H1 (cell line): ENCODE data around the gene MYH7. TPM values are rescaled to one million over a fixed set of nuclear protein-coding genes. Genes with fewer than 3 reads are reported as not detected.

Experiments
- CTCF ChIA-PET: fragments of 300-600 bp; sonication (Branson Sonifier 250); formaldehyde crosslinking; loops from one replicate; lab custom pipeline; 2021; ENCODE audit not compliant: partially characterized antibody; lab: Charles Lee
- POLR2A ChIA-PET: fragments of 300-600 bp; sonication (Branson Sonifier 250); formaldehyde crosslinking; loops from one replicate; lab custom pipeline; 2021; ENCODE audit warnings: inconsistent platforms; ENCODE audit not compliant: partially characterized antibody; lab: Charles Lee
- DNase-seq, 2 experiments: peaks; one replicate each; pipeline versions ENCODE4 v3.0.0 to v3.0.0-alpha.2; 2010 to 2022; ENCODE audit warnings: low spot score in 2 of 2, low read depth in 1 of 2, mixed read lengths in 1 of 2
- FAIRE-seq: peaks from 2 replicates; lab custom pipeline; 2011; peaks lifted over from hg19 to GRCh38; lab: Jason Lieb, UNC
- H2AFZ ChIP-seq: 2 replicates; pipeline ENCODE4 v1.8.1; 2012; ENCODE audit warnings: low read length, inconsistent platforms
- H2AK5ac ChIP-seq: 2 replicates; pipeline ENCODE4 v1.6.1; 2013; ENCODE audit warnings: low read depth, low read length
- H2BK120ac ChIP-seq: replicated peaks from 2 replicates; pipeline ENCODE3; 2013; ENCODE audit warnings: low read depth, low read length, inconsistent platforms
- H2BK12ac ChIP-seq: 2 replicates; pipeline ENCODE4 v1.6.1; 2013; ENCODE audit warnings: low read depth, low read length
- H2BK15ac ChIP-seq: 2 replicates; pipeline ENCODE4 v1.6.1; 2013; ENCODE audit warnings: low read length
- H2BK20ac ChIP-seq: 2 replicates; pipeline ENCODE4 v1.6.1; 2013; ENCODE audit warnings: low read length
- H2BK5ac ChIP-seq: 2 replicates; pipeline ENCODE4 v1.6.1; 2013; ENCODE audit warnings: low read depth, low read length
- H3K14ac ChIP-seq: 2 replicates; pipeline ENCODE4 v1.6.1; 2013; ENCODE audit warnings: inconsistent platforms; ENCODE audit not compliant: insufficient read length
- H3K18ac ChIP-seq: 2 replicates; pipeline ENCODE4 v1.6.1; 2013; ENCODE audit warnings: low read length; ENCODE audit errors: extremely low read depth
- H3K23ac ChIP-seq: 2 replicates; pipeline ENCODE4 v1.6.1; 2013; ENCODE audit warnings: inconsistent platforms; ENCODE audit not compliant: insufficient read length
- H3K23me2 ChIP-seq: 2 replicates; pipeline ENCODE4 v1.6.1; 2013; ENCODE audit warnings: low read depth, low read length
- H3K27ac ChIP-seq: 2 replicates; pipeline ENCODE4 v1.6.1; 2011; ENCODE audit warnings: low read depth, low read length, inconsistent platforms
- H3K27me3 ChIP-seq, 4 experiments: replicated peaks in 1 of 4; 1 replicate in 1 of 4; 2 replicates in 3 of 4; pipeline versions ENCODE4 v1.6.1 to v1.8.1; 2011 to 2013; ENCODE audit warnings: low read length in 3 of 4, mild to moderate bottlenecking in 3 of 4, inconsistent platforms in 2 of 4, mixed read lengths in 2 of 4, moderate library complexity in 1 of 4; ENCODE audit not compliant: control insufficient read depth in 3 of 4, insufficient read depth in 3 of 4; ENCODE audit errors: extremely low read depth in 1 of 4
- H3K36me3 ChIP-seq, 4 experiments: 2 replicates each; pipeline versions ENCODE4 v1.6.1 to v1.8.1; 2011 to 2013; ENCODE audit warnings: mild to moderate bottlenecking in 4 of 4, low read length in 3 of 4, moderate library complexity in 2 of 4, control low read depth in 1 of 4, inconsistent platforms in 1 of 4; ENCODE audit not compliant: insufficient read depth in 4 of 4, control insufficient read depth in 2 of 4
- H3K4ac ChIP-seq: replicated peaks from 2 replicates; pipeline ENCODE3; 2013; ENCODE audit warnings: low read length, low read depth, mixed read lengths, inconsistent platforms; ENCODE audit not compliant: insufficient read length
- H3K4me1 ChIP-seq, 4 experiments: replicated peaks in 1 of 4; 1 replicate in 1 of 4; 2 replicates in 3 of 4; pipeline versions ENCODE4 v1.6.1 to v1.8.1; 2011 to 2013; ENCODE audit warnings: low read length in 3 of 4, inconsistent platforms in 2 of 4, mixed read lengths in 1 of 4; ENCODE audit not compliant: insufficient read depth in 4 of 4, control insufficient read depth in 3 of 4
- H3K4me2 ChIP-seq, 2 experiments: 2 replicates each; pipeline versions ENCODE4 v1.6.1 to v1.8.1; 2011 to 2013; ENCODE audit warnings: low read depth in 2 of 2, low read length in 2 of 2, control low read depth in 1 of 2, inconsistent platforms in 1 of 2, mild to moderate bottlenecking in 1 of 2; ENCODE audit not compliant: insufficient read depth in 1 of 2
- H3K4me3 ChIP-seq, 4 experiments: fragments of 200-600, 300-600 bp in 1 of 4; sonication (generic), shearing (Covaris generic), sonication (Bioruptor Twin) in 1 of 4; 2 replicates each; pipeline versions ENCODE4 v1.5.1 to v1.8.1; 2011 to 2016; ENCODE audit warnings: low read length in 4 of 4, low read depth in 3 of 4, control low read depth in 2 of 4, inconsistent platforms in 2 of 4, mild to moderate bottlenecking in 2 of 4, mixed read lengths in 1 of 4, moderate library complexity in 1 of 4; ENCODE audit not compliant: insufficient read depth in 2 of 4; ENCODE audit errors: extremely low read depth in 1 of 4
- H3K56ac ChIP-seq: replicated peaks from 2 replicates; pipeline ENCODE3; 2013; ENCODE audit warnings: low read depth, mild to moderate bottlenecking, mixed read lengths, low read length, inconsistent platforms; ENCODE audit not compliant: insufficient read length
- H3K79me1 ChIP-seq: 2 replicates; pipeline ENCODE4 v1.6.1; 2013; ENCODE audit warnings: low read depth, low read length, control low read depth
- H3K79me2 ChIP-seq, 2 experiments: 2 replicates each; pipeline versions ENCODE4 v1.6.1 to v1.8.1; 2012 to 2013; ENCODE audit warnings: low read length in 2 of 2, mild to moderate bottlenecking in 2 of 2, inconsistent platforms in 1 of 2; ENCODE audit not compliant: insufficient read depth in 2 of 2, control insufficient read depth in 1 of 2
- H3K9ac ChIP-seq, 4 experiments: replicated peaks in 1 of 4; 1 replicate in 1 of 4; 2 replicates in 3 of 4; pipeline versions ENCODE4 v1.6.1 to v1.8.1; 2011 to 2013; ENCODE audit warnings: low read depth in 3 of 4, low read length in 3 of 4, control low read depth in 2 of 4, mild to moderate bottlenecking in 2 of 4, moderate library complexity in 2 of 4, inconsistent platforms in 1 of 4; ENCODE audit errors: extremely low read depth in 1 of 4
- H3K9me3 ChIP-seq, 2 experiments: 2 replicates each; pipeline versions ENCODE4 v1.6.1 to v1.8.1; 2012 to 2013; ENCODE audit warnings: mild to moderate bottlenecking in 2 of 2, moderate library complexity in 2 of 2, control low read depth in 1 of 2, inconsistent platforms in 1 of 2, low read depth in 1 of 2, low read length in 1 of 2, mixed read lengths in 1 of 2; ENCODE audit not compliant: insufficient read depth in 2 of 2
- H4K20me1 ChIP-seq, 2 experiments: replicated peaks in 1 of 2; 2 replicates each; pipeline versions ENCODE3 to v1.8.1; 2011 to 2013; ENCODE audit warnings: inconsistent platforms in 2 of 2, low read length in 2 of 2, mild to moderate bottlenecking in 1 of 2; ENCODE audit not compliant: insufficient read depth in 2 of 2, control insufficient read depth in 1 of 2
- H4K5ac ChIP-seq: 2 replicates; pipeline ENCODE4 v1.6.1; 2013; ENCODE audit warnings: low read length, low read depth, mixed read lengths, inconsistent platforms; ENCODE audit not compliant: insufficient read length
- H4K8ac ChIP-seq: 2 replicates; pipeline ENCODE4 v1.8.0; 2013; ENCODE audit warnings: mild to moderate bottlenecking, moderate library complexity, low read length, inconsistent platforms; ENCODE audit not compliant: insufficient read depth; ENCODE audit errors: extremely low read depth
- H4K91ac ChIP-seq: replicated peaks from 2 replicates; pipeline ENCODE3; 2013; ENCODE audit warnings: low read length, mixed read lengths, inconsistent platforms; ENCODE audit not compliant: insufficient read length
- BRCA1 ChIP-seq: IDR thresholded peaks from 2 replicates; pipeline ENCODE4 v1.6.1; 2012; ENCODE audit warnings: low read depth, low read length, improper control_type of control experiment
- CBX8 ChIP-seq: fragments of 300-800, 300-1000 bp; sonication (generic); IDR thresholded peaks from 2 replicates; pipeline ENCODE4 v1.7.1; 2016; ENCODE audit warnings: low read depth, low read length, borderline replicate concordance
- CHD1 ChIP-seq: IDR thresholded peaks from 2 replicates; pipeline ENCODE4 v1.6.1; 2012; ENCODE audit warnings: low read depth, low read length, improper control_type of control experiment
- CTBP2 ChIP-seq: IDR thresholded peaks from 2 replicates; pipeline ENCODE4 v1.7.0; 2011; ENCODE audit warnings: borderline replicate concordance, mild to moderate bottlenecking, moderate library complexity, mixed read lengths, low read length; ENCODE audit not compliant: insufficient read depth, insufficient read length
- EZH2 ChIP-seq: fragments of 200-600 bp; sonication (generic); IDR thresholded peaks from 2 replicates; pipeline ENCODE4 v1.7.1; 2012; ENCODE audit warnings: low read depth, mild to moderate bottlenecking, moderate library complexity, low read length, inconsistent platforms; ENCODE audit not compliant: severe bottlenecking
- JUN ChIP-seq: IDR thresholded peaks from 2 replicates; pipeline ENCODE4 v1.6.1; 2011; ENCODE audit warnings: low read depth, mild to moderate bottlenecking, improper control_type of control experiment, low read length
- JUND ChIP-seq: IDR thresholded peaks from 2 replicates; pipeline ENCODE4 v1.6.1; 2011; ENCODE audit warnings: mild to moderate bottlenecking, improper control_type of control experiment, low read length
- KDM1A ChIP-seq: fragments of 200-600, 300-600 bp; sonication (generic); IDR thresholded peaks from 2 replicates; pipeline ENCODE4 v1.7.1; 2016; ENCODE audit warnings: mild to moderate bottlenecking, low read length, borderline replicate concordance
- KDM4A ChIP-seq: IDR thresholded peaks from one replicate; pipeline ENCODE4 v1.7.1; 2012; ENCODE audit warnings: low read depth, mild to moderate bottlenecking, moderate library complexity, low read length, inconsistent platforms; ENCODE audit not compliant: severe bottlenecking
- NANOG ChIP-seq: IDR thresholded peaks from 2 replicates; pipeline ENCODE4 v1.6.1; 2011; ENCODE audit warnings: low read length, low read depth, mild to moderate bottlenecking, inconsistent platforms; ENCODE audit not compliant: insufficient read depth, poor library complexity, severe bottlenecking
- RXRA ChIP-seq: IDR thresholded peaks from 2 replicates; pipeline ENCODE4 v1.6.1; 2011; ENCODE audit warnings: low read depth, mild to moderate bottlenecking, low read length, moderate library complexity; ENCODE audit not compliant: insufficient read depth
- SUZ12 ChIP-seq: fragments of 200-600 bp; sonication (generic); IDR thresholded peaks from 2 replicates; pipeline ENCODE4 v1.6.1; 2012; ENCODE audit warnings: mild to moderate bottlenecking, inconsistent platforms, low read length, moderate library complexity, mixed read lengths
- TAF1 ChIP-seq: IDR thresholded peaks from 2 replicates; pipeline ENCODE4 v1.6.1; 2011; ENCODE audit warnings: mild to moderate bottlenecking, low read depth, low read length
- TBP ChIP-seq: IDR thresholded peaks from 2 replicates; pipeline ENCODE4 v1.6.1; 2011; ENCODE audit warnings: low read depth, low read length, improper control_type of control experiment
- WGBS, 2 experiments: shearing (Covaris generic) in 1 of 2; methylation state at CpG; one replicate each; pipeline versions ENCODE4 v1.1.6 to v1.1.7; 2013 to 2015; ENCODE audit warnings: low lambda C conversion rate in 2 of 2, mixed read lengths in 2 of 2, inconsistent platforms in 1 of 2, low coverage in 1 of 2, missing lambda C conversion rate in 1 of 2; ENCODE audit not compliant: insufficient replicate concordance in 2 of 2, insufficient coverage in 1 of 2, insufficient read length in 1 of 2; ENCODE audit errors: extremely low coverage in 1 of 2, missing lambda C conversion rate in 1 of 2; 5-methylcytosine and 5-hydroxymethylcytosine counted together
- polyA plus RNA-seq, 7 experiments: library from polyadenylated mRNA; depleted of rRNA in 3 of 7; stranded (reverse) in 5 of 7; unstranded in 2 of 7; fragments of >200 nt in 5 of 7; fragments of 200-250 nt in 2 of 7; gene quantifications; 1 replicate in 5 of 7; 2 replicates in 1 of 7; 4 replicates in 1 of 7; pipeline versions ENCODE4 v1.2.1 to v1.2.3, GENCODE V29; 2011 to 2013; ENCODE audit warnings: missing spikeins in 2 of 7, mixed read lengths in 2 of 7
- total RNA-seq: library from RNA; stranded (reverse); fragmentation: NEBNext Ultra II Directional; extraction: Animal tissue kit (Norgen Biotek cat#: 25700); gene quantifications from 2 replicates; pipeline ENCODE4 v1.2.1, GENCODE V29; 2021

MYH7 gene
- total and polyA plus RNA-seq, 2 of the 8 experiments (the other 6 are each of a cell fraction or from before 2014, with no cell fraction given) = not detected

DNA sequence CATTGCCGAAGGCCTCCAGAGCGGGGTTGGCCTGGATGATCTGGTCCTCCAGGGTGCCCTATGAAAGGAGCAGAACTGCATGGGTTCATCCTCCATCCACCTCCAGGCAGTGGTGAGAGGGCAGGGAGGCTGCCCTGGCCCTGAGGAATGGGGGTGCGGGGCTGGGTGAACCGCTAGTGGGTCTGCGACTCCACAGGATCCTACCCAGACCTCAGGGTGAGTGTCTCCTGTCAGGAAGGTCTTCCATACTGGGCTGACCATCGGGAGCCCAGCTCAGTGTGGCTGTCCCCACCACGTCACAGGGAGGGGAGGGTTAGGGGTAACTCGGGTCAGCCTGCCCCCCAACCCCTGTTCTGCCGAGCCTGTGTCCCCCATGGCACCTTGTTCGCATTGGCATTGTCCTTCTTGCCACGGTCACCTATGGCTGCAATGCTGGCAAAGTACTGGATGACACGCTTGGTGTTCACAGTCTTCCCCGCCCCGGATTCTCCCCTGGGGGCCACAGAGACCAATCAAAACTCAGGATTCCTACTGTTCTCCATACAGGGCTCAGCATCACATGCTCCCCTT is 31.0 kb downstream of the MYH7 start:
- H3K27ac ChIP-seq = no peak overlapping the region
- no peaks in the 10 kb centered on the region for H3K36me3 ChIP-seq
- no peak overlapping the region for H2BK15ac ChIP-seq
- ChIA-PET CTCF (interaction anchor here (1.2 to 2.2 kb wide), 2 partner anchors 24 to 52 kb away, joined by 3 to 5 read pairs; no protein-coding TSS in a partner anchor), POLR2A (no interaction called here)
- no peaks in the 10 kb centered on the region; a peak in 3 of 7 replicates for H3K27me3 ChIP-seq
- H3K23me2 ChIP-seq = no peaks in the 10 kb centered on the region
- no peak overlapping the region for H4K8ac ChIP-seq
- no peaks in the 10 kb centered on the region for H3K79me1 ChIP-seq
- FAIRE-seq = no peak
- H4K5ac ChIP-seq = no peak overlapping the region
- H3K18ac ChIP-seq = no peak overlapping the region
- WGBS, 2 experiments = 81% methylated on average over 11 of the region's 14 CpGs; no CpG with 5 or more reads in 1 of the 2 experiments
- no peak overlapping the region for H3K9ac ChIP-seq
- no peak overlapping the region for H2AFZ ChIP-seq
- DNase-seq = no peak
- no peak overlapping the region for H3K56ac ChIP-seq
- H3K14ac ChIP-seq = no peak overlapping the region
- no peaks in the 10 kb centered on the region for H3K9me3 ChIP-seq
- no peak overlapping the region for H3K4ac ChIP-seq
- H3K4me3 ChIP-seq = no peak overlapping the region
- no peak overlapping the region for H2AK5ac ChIP-seq
- no peak overlapping the region for H2BK20ac ChIP-seq
- no peak overlapping the region for H2BK12ac ChIP-seq
- H3K79me2 ChIP-seq = no peaks in the 10 kb centered on the region
- no peak overlapping the region for H4K91ac ChIP-seq
- no peaks in the 10 kb centered on the region; a peak in 1 of 7 replicates for H3K4me1 ChIP-seq
- peaks cover 0 to 2% of the 10 kb centered on the region in 2 experiments for H4K20me1 ChIP-seq
- H3K4me2 ChIP-seq = no peak overlapping the region
- no peak overlapping the region for H2BK120ac ChIP-seq
- no peak overlapping the region for H3K23ac ChIP-seq
- no peak overlapping the region for H2BK5ac ChIP-seq
- no peak for TF ChIP-seq RXRA
- TF ChIP-seq JUND = no peak
- no peak for TF ChIP-seq BRCA1
- no peak for TF ChIP-seq JUN
- TF ChIP-seq CBX8 = no peak
- TF ChIP-seq CTBP2 = no peak
- TF ChIP-seq NANOG = no peak
- TF ChIP-seq TAF1 = no peak
- no peak for TF ChIP-seq CHD1
- TF ChIP-seq EZH2 = no peak
- TF ChIP-seq SUZ12 = no peak
- TF ChIP-seq KDM4A = no peak
- TF ChIP-seq KDM1A = no peak
- TF ChIP-seq TBP = no peak
